Measurements from ENCODE around the gene CST4.
"Not testable (repeated sequence)": the region's sequence is repeated elsewhere in the genome, so short reads cannot be mapped to it uniquely, and the experiment has no call there.

The CST4 gene

GRCh38 chr20:23687986-23688385, 852 bp downstream of the CST4 start:
- DNase-seq (ENCODE audit: low spot score), result no peak

GRCh38 chr20:23686046-23686750, 2.6 kb downstream of the CST4 start:
- DNase-seq (ENCODE audit: low spot score), result no peak

- not testable (repeated sequence) for DNase-seq (ENCODE audit: low spot score)
These were observed 3.3 kb downstream of the CST4 start for GRCh38 chr20:23685529-23685896.

- no peak for DNase-seq (ENCODE audit: low spot score)
These were observed 4.6 kb downstream of the CST4 start for GRCh38 chr20:23684261-23684660.

GRCh38 chr20:23683807-23684206, 5.0 kb downstream of the CST4 start:
- DNase-seq (ENCODE audit: low spot score), result no peak

- no peak for DNase-seq (ENCODE audit: low spot score)
These were observed 5.6 kb downstream of the CST4 start for GRCh38 chr20:23683281-23683680.

- no peak for DNase-seq (ENCODE audit: low spot score)
These were observed 8.7 kb downstream of the CST4 start for GRCh38 chr20:23680146-23680545.

- no peak for DNase-seq (ENCODE audit: low spot score)
These were observed 9.4 kb downstream of the CST4 start for GRCh38 chr20:23679133-23680092.

- DNase-seq (ENCODE audit: low spot score), result no peak
These were observed 15.6 kb downstream of the CST4 start for GRCh38 chr20:23673209-23673608.

- DNase-seq (ENCODE audit: low spot score), result no peak
These were observed 16.7 kb downstream of the CST4 start for GRCh38 chr20:23672158-23672557.

- no peak for DNase-seq (ENCODE audit: low spot score)
These were observed 17.4 kb downstream of the CST4 start for GRCh38 chr20:23671479-23671878.

GRCh38 chr20:23670361-23670760, 18.5 kb downstream of the CST4 start:
- DNase-seq (ENCODE audit: low spot score), result no peak

- DNase-seq (ENCODE audit: low spot score), result no peak
These were observed 19.0 kb downstream of the CST4 start for GRCh38 chr20:23669866-23670265.

GRCh38 chr20:23669327-23669726, 19.5 kb downstream of the CST4 start:
- DNase-seq (ENCODE audit: low spot score), result no peak

- DNase-seq (ENCODE audit: low spot score), result no peak
These were observed 20.3 kb downstream of the CST4 start for GRCh38 chr20:23668477-23668951.

- DNase-seq (ENCODE audit: low spot score), result no peak
These were observed 21.2 kb downstream of the CST4 start for GRCh38 chr20:23667666-23668065.

- DNase-seq (ENCODE audit: low spot score), result no peak
These were observed 22.1 kb downstream of the CST4 start for GRCh38 chr20:23666698-23667097.

- no peak for DNase-seq (ENCODE audit: low spot score)
These were observed 22.6 kb downstream of the CST4 start for GRCh38 chr20:23666189-23666588.

GRCh38 chr20:23664954-23665353, 23.9 kb downstream of the CST4 start:
- DNase-seq (ENCODE audit: low spot score), result no peak

GRCh38 chr20:23664046-23664445, 24.8 kb downstream of the CST4 start:
- DNase-seq (ENCODE audit: low spot score), result not testable (repeated sequence)

GRCh38 chr20:23663180-23663579, 25.7 kb downstream of the CST4 start:
- no peak for DNase-seq (ENCODE audit: low spot score)

- no peak for DNase-seq (ENCODE audit: low spot score)
These were observed 26.5 kb downstream of the CST4 start for GRCh38 chr20:23662276-23662870.

- DNase-seq (ENCODE audit: low spot score), result no peak
These were observed 27.8 kb downstream of the CST4 start for GRCh38 chr20:23661002-23661429.

Measured in CD4-positive, alpha-beta T cell treated with Interleukin-6 at 100 ng/mL for 8 hours (primary cell).